PC-3 (cell line): ENCODE data around the gene TCP11. TPM values are rescaled to one million over a fixed set of nuclear protein-coding genes. Genes with fewer than 3 reads are reported as not detected.

Source experiments
- ATAC-seq: fragments of 200-7000 bp; cut with Tn5 transposase; 2 replicates; pipeline ENCODE4 v1.9.1; 2020; ENCODE audit warnings: mild to moderate bottlenecking, moderate library complexity
- BruUV-seq: library from RNA; stranded (reverse); fragments of 400-500 nt; replicated peaks from 2 replicates; lab custom pipeline; 2021; lab: Mats Ljungman, UMichigan
- CTCF ChIA-PET: fragments of 300-600 bp; sonication (Branson Sonifier 250); formaldehyde crosslinking; loops from one replicate; lab custom pipeline; 2022; ENCODE audit warnings: antibody characterized with exemption; lab: Charles Lee
- POLR2A ChIA-PET: fragments of 300-600 bp; sonication (Branson Sonifier 250); formaldehyde crosslinking; loops from one replicate; lab custom pipeline; 2022; ENCODE audit warnings: antibody characterized with exemption; ENCODE audit not compliant: unreplicated experiment; lab: Charles Lee
- DNase-seq: peaks from one replicate; pipeline ENCODE4 v3.0.0-alpha.2; 2015
- H2AFZ ChIP-seq: fragments of 300-600 bp; sonication (generic); 2 replicates; pipeline ENCODE4 v1.6.0; 2016; ENCODE audit warnings: antibody characterized with exemption, low read length
- H3F3A ChIP-seq: fragments of 300-600 bp; sonication (generic); one replicate; pipeline ENCODE4 v1.6.0; 2017; ENCODE audit warnings: antibody characterized with exemption, low read length, control low read depth, mild to moderate bottlenecking; ENCODE audit not compliant: unreplicated experiment
- H3K27ac ChIP-seq: fragments of 300-600 bp; sonication (generic); 2 replicates; pipeline ENCODE4 v1.5.1; 2016; ENCODE audit warnings: mild to moderate bottlenecking, low read length
- H3K27me3 ChIP-seq: fragments of 300-600 bp; sonication (generic); 2 replicates; pipeline ENCODE4 v1.6.1; 2016; ENCODE audit warnings: low read length, mixed read lengths
- H3K36me3 ChIP-seq: fragments of 300-600 bp; sonication (generic); 2 replicates; pipeline ENCODE4 v1.6.1; 2016; ENCODE audit warnings: low read depth, mixed run types, low read length, mixed read lengths
- H3K4me1 ChIP-seq: fragments of 300-600 bp; sonication (generic); 2 replicates; pipeline ENCODE4 v1.5.1; 2016; ENCODE audit warnings: low read length; ENCODE audit not compliant: insufficient read depth
- H3K4me2 ChIP-seq: fragments of 300-600 bp; sonication (generic); 2 replicates; pipeline ENCODE4 v1.6.0; 2016; ENCODE audit warnings: low read length
- H3K4me3 ChIP-seq: fragments of 300-600 bp; sonication (generic); 2 replicates; pipeline ENCODE4 v1.5.1; 2016; ENCODE audit warnings: mild to moderate bottlenecking, low read length, mixed read lengths
- H3K79me2 ChIP-seq: fragments of 300-600 bp; sonication (generic); 2 replicates; pipeline ENCODE4 v1.6.1; 2017; ENCODE audit warnings: low read length, mixed read lengths
- H3K9ac ChIP-seq: fragments of 300-600 bp; sonication (generic); 2 replicates; pipeline ENCODE4 v1.6.0; 2016; ENCODE audit warnings: mild to moderate bottlenecking, low read length
- H3K9me2 ChIP-seq: fragments of 300-600 bp; sonication (generic); replicated peaks from 2 replicates; pipeline ENCODE4 v1.6.1; 2016; ENCODE audit warnings: mixed run types, low read length, mixed read lengths
- H3K9me3 ChIP-seq: fragments of 300-600 bp; sonication (generic); 2 replicates; pipeline ENCODE4 v1.6.1; 2016; ENCODE audit warnings: low read length, mixed read lengths
- H4K20me1 ChIP-seq: fragments of 300-600 bp; sonication (generic); 2 replicates; pipeline ENCODE4 v1.6.1; 2016; ENCODE audit warnings: low read length, mixed read lengths
- CTCF ChIP-seq: fragments of 300-600 bp; sonication (generic); conservative IDR thresholded peaks from 2 replicates; pipeline ENCODE4 v1.5.1; 2017; ENCODE audit warnings: antibody characterized with exemption, low read depth, mild to moderate bottlenecking, low read length
- EZH2 ChIP-seq: fragments of 300-600 bp; sonication (generic); IDR thresholded peaks from one replicate; pipeline ENCODE4 v1.6.1; 2017; ENCODE audit warnings: antibody characterized with exemption, mild to moderate bottlenecking, low read length; ENCODE audit not compliant: unreplicated experiment
- EZH2phosphoT487 ChIP-seq: fragments of 300-600 bp; sonication (generic); IDR thresholded peaks from 2 replicates; pipeline ENCODE4 v1.6.1; 2018; ENCODE audit warnings: mild to moderate bottlenecking, antibody characterized with exemption, low read length, borderline replicate concordance
- intact Hi-C: fragments of 100-400 bp; cut with micrococcal nuclease; formaldehyde crosslinking; loops from 2 replicates; pipeline ENCODE4 v1.9.0; 2023
- total RNA-seq: library from RNA; depleted of rRNA; stranded (reverse); fragments of >200 nt; gene quantifications from 2 replicates; pipeline ENCODE4 v1.2.3, GENCODE V29; 2014

TCP11 gene
- total RNA-seq, 1 experiment from 2014 or later, result 1.3 TPM

DNA sequence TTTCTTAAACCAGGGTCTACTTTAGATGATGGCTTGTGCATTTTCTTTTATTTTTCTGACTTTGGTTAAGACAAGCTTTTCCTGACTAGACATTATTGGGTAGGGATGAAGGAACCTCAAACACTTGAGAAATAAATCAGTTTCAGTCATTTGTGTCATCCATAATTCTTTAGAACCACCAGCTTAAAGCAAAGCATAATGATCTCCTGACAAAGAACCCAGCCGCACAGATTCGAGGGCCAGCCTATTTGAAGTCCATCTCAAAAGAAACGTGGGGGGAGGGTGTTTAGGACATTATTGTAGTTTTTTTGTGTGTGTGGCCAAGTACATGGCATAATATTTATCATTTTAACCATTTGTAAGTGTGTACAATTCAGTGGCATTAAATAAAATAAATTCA, 6.3 kb upstream of the TCP11 start:
- 0 out of 2 replicates have a peak overlapping the region, but pooled peaks have one; percentile 68 for H3K4me2 ChIP-seq
- no peaks in the 10 kb centered on the region for H3K27me3 ChIP-seq
- no peak overlapping the region for H3K9ac ChIP-seq
- CTCF ChIA-PET, result interaction anchor here (2.0 to 2.2 kb wide), 2 partner anchors 58 to 93 kb away, joined by 12 to 16 read pairs; no protein-coding TSS in a partner anchor
- intact Hi-C loops, result no loop called here
- no peak overlapping the region for H3K4me3 ChIP-seq
- DNase-seq (no peak), ATAC-seq (no peak)
- no peaks in the 10 kb centered on the region for H3K9me3 ChIP-seq
- BruUV-seq, result no TSS peak
- peak overlapping the region; percentile 76 for H3K27ac ChIP-seq
- H2AFZ ChIP-seq, result no peak overlapping the region
- no peaks in the 10 kb centered on the region for H4K20me1 ChIP-seq
- POLR2A ChIA-PET, result no interaction called here
- TF ChIP-seq CTCF (no peak), EZH2 (no peak), EZH2phosphoT487 (no peak)
- no peaks in the 10 kb centered on the region for H3K9me2 ChIP-seq
- H3K36me3 ChIP-seq, result no peaks in the 10 kb centered on the region
- H3F3A ChIP-seq, result no peaks in the 10 kb centered on the region
- peaks cover 56% of the 10 kb centered on the region for H3K4me1 ChIP-seq
- no peaks in the 10 kb centered on the region for H3K79me2 ChIP-seq

DNA sequence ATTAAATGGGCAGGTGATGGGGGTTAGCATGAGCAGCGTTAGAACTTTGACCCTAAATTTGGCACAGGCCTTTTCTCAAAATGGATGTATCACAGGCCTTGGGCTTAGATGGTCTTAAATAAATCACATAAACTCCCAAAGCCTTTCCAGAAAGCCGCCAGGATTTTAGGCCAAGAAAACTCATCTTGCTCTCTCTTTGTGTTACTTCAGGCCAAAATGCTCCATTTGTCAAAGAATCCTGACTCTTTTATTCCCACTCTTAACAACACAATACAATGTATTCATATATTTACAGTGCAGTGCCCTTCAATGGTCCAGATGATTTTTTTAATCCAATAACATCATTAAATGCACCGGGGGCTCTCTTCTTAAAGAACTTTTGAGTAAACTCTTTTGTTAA, 5.9 kb upstream of the TCP11 start:
- POLR2A ChIA-PET, result no interaction called here

More for the DNA sequence above, 5.9 kb upstream of the TCP11 start:
- DNase-seq (no peak), ATAC-seq (no peak)
- Histone ChIP-seq H2AFZ (no peak overlapping the region), H3K27me3 (no peaks in the 10 kb centered on the region), H3K4me1 (peaks cover 53% of the 10 kb centered on the region), H3K9me2 (no peaks in the 10 kb centered on the region), H3K4me2 (no peak overlapping the region), H3K9me3 (no peaks in the 10 kb centered on the region), H3K36me3 (no peaks in the 10 kb centered on the region), H3K27ac (no peak overlapping the region), H3K79me2 (no peaks in the 10 kb centered on the region), H3K9ac (no peak overlapping the region), H4K20me1 (no peaks in the 10 kb centered on the region), H3K4me3 (no peak overlapping the region), H3F3A (no peaks in the 10 kb centered on the region)
- BruUV-seq, result no TSS peak
- intact Hi-C loops, result no loop called here
- CTCF ChIA-PET, result interaction anchor here (0.6 to 2.2 kb wide), 3 partner anchors 39 to 94 kb away, joined by 3 to 16 read pairs (median 12); no protein-coding TSS in a partner anchor
- TF ChIP-seq EZH2 (no peak), CTCF (no peak), EZH2phosphoT487 (no peak)
